OCI-LY7 (cell line): ENCODE results near the gene ARF4.

Source experiments
- EZH2phosphoT487 ChIP-seq: fragments of 200-600 bp; sonication (generic); IDR thresholded peaks from 2 replicates; pipeline ENCODE4 v1.6.1; 2018; ENCODE audit warnings: low read depth, borderline replicate concordance, mild to moderate bottlenecking, mixed run types, antibody characterized with exemption, low read length, moderate library complexity, mixed read lengths
- TF ChIP-seq, protein P1 (sequence below): fragments of 200-600 bp; sonication (generic); conservative IDR thresholded peaks from 2 replicates; pipeline ENCODE4 v1.5.1; 2014; ENCODE audit warnings: mild to moderate bottlenecking, antibody characterized with exemption, low read length, moderate library complexity, mixed read lengths

DNA sequence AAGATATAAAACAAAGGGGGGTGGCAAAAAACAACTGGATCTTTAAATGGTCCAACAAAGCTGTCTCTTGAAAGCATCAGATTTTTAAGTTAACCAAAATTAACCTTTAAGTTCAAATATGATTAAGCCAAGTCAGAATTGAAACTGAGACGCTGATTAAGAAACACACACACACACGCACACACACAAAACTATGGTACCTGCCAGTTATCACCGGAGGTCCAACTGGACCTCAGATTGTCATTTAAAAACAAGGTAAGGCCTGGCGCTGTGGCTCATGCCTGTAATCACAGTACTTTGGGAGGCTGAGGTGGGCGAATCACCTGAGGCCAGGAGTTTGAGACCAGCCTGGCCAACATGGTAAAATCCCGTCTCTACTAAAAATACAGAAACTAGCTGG lies 10.4 kb downstream of the ARF4 start:
- TF ChIP-seq, protein P1, sequence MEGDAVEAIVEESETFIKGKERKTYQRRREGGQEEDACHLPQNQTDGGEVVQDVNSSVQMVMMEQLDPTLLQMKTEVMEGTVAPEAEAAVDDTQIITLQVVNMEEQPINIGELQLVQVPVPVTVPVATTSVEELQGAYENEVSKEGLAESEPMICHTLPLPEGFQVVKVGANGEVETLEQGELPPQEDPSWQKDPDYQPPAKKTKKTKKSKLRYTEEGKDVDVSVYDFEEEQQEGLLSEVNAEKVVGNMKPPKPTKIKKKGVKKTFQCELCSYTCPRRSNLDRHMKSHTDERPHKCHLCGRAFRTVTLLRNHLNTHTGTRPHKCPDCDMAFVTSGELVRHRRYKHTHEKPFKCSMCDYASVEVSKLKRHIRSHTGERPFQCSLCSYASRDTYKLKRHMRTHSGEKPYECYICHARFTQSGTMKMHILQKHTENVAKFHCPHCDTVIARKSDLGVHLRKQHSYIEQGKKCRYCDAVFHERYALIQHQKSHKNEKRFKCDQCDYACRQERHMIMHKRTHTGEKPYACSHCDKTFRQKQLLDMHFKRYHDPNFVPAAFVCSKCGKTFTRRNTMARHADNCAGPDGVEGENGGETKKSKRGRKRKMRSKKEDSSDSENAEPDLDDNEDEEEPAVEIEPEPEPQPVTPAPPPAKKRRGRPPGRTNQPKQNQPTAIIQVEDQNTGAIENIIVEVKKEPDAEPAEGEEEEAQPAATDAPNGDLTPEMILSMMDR = no peak
- TF ChIP-seq EZH2phosphoT487 = no peak
